Cortex of kidney (tissue), 1 donor: ENCODE results near the gene CEP164.
"Not testable (repeated sequence)": the region's sequence is repeated elsewhere in the genome, so short reads cannot be mapped to it uniquely, and the experiment has no call there.

Source experiments
- DNase-seq: peaks from one replicate; lab custom pipeline; 2025; lab: John Stamatoyannopoulos, UW

CEP164 gene

DNA sequence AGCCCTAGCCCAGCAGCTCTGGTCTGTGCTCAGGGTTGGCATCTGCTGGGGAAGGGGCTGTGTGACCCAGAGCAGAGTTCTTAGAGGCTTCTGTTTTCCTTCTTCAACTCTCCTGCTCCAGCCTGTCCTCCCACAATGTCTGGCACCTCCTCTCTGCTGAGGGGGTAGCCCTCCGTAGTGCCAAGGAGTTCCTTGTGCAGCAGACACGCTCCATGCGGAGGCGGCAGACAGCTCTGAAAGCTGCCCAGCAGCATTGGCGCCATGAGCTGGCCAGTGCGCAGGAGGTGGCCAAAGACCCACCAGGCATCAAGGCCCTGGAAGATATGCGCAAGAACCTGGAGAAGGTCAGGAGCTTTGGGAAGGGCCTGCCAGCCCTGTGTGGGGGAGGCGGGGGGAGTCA is 69.3 kb downstream of the CEP164 start:
- DNase-seq, result no peak

DNA sequence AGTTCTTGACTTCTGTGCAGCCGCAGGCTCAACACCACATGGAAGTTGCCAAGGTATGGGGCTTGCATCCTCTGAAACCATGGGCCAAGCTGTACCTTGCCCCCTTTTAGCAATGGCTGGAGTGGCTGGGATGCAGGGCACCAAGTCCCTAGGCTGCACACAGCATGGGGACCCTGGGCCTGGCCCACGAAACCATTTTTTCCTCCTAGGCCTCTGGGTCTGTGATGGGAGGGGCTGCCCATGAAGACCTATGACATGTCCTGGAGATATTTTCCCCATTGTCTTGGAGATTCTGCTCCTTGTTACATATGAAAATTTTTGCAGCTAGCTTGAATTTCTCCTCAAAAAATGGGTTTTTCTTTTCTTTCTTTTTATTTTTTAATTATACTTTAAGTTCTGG is 71.0 kb downstream of the CEP164 start:
- not testable (repeated sequence) for DNase-seq

DNA sequence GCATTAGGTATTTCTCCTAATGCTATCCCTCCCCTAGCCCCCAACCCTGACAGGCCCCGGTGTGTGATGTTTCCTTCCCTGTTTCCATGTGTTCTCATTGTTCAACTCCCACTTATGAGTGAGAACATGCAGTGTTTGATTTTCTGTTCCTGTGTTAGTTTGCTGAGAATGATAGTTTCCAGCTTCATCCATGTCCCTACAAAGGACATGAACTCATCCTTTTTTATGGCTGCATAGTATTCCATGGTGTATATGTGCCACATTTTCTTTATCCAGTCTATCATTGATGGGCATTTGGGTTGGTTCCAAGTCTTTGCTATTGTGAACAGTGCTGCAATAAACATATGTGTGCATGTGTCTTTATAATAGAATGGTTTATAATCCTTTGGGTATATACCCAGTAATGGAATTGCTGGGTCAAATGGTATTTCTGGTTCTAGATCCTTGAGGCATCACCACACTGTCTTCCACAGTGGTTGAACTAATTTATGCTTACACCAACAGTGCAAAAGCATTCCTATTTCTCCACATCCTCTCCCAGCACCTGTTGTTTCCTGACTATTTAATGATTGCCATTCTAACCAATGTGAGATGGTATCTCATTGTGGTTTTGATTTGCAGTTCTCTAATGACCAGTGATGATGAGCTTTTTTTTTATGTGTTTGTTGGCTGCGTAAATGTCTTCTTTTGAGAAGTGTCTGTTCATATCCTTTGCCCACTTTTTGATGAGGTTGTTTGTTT is 71.6 kb downstream of the CEP164 start:
- not testable (repeated sequence) for DNase-seq

DNA sequence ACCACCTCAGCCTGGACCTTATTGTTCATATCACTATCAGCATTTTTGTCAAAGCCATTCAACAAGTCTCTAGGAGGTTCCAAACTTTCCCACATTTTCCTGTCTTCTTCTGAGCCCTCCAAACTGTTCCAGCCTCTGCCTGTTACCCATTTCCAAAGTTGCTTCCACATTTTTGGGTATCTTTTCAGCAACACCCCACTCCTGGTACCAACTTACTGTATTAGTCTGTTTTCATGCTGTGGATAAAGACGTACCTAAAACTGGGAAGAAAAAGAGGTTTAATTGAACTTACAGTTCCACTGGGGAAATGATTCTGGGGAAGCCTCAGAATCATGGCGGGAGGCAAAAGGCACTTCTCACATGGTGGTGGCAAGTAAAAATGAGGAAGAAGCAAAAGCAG is 78.2 kb downstream of the CEP164 start:
- not testable (repeated sequence) for DNase-seq

DNA sequence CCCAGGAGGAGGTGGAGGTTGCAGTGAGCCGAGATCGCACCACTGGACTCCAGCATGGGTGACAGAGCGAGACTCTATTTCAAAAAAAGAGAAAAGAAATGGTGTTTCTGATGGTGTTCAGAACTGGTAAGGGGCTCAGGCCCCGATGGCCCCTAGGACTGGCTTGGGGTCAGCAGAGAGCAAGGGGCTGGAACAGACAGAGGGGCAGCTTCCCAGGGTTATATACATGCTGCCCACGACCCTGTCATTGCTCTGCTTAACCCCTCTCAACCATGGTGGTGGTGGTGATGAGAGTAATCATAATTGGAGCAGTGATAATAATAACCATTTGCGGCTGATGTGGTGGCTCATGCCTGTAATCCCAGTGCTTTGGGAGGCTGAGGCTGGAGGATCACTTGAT is 79.4 kb downstream of the CEP164 start:
- no peak for DNase-seq

DNA sequence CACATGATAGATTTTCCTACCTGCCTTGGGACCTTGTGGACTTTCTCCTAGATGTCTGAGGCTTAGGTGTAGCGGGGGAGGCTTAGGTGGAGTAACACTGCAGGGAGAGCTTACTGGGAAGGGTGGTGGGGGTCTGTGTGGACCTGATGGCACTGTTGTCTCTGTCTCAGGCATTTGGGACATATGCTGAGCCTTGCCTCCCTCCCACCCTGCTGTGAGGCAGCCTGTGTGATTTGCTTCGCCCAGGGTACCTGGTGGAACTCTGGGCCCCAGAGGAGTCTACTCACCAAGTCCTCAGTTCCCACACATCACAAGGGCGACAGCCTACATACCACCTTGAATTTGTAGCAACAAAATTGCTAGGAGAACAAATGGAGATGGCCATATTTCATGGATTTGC is 80.7 kb downstream of the CEP164 start:
- no peak for DNase-seq

DNA sequence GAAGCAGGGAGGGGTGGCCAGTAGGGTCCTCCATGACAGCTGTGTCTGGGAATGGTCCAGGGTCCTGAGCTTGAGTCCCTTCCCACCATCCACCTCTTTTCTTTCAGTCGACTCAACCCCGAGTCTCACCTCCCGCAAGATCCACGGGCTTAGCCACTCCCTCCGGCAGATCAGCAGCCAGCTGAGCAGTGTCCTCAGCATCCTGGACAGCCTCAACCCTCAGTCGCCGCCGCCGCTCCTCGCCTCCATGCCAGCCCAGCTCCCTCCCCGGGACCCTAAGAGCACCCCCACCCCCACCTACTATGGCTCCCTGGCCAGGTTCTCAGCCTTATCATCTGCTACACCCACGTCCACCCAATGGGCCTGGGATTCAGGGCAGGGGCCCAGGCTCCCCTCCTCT is 81.9 kb downstream of the CEP164 start:
- no peak for DNase-seq

DNA sequence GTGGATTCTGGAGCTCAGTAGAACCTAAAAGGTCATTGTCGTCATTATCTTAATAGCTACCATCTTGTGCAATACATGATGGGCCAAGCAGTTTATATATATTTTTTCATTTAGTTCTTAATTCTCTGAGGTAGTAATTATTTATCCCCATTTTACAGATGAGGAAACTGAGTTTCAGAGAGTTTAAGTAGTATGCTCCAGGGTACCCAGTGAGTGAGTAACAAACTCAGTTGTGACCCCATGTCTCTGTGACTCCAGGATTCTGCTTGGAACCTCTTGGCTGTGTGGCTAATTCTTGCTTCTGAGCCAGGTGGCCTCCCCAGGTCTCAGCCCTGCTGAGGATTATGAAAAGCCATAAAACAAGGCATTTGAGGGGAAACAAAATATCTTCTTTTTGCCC is 82.6 kb downstream of the CEP164 start:
- DNase-seq, result no peak

DNA sequence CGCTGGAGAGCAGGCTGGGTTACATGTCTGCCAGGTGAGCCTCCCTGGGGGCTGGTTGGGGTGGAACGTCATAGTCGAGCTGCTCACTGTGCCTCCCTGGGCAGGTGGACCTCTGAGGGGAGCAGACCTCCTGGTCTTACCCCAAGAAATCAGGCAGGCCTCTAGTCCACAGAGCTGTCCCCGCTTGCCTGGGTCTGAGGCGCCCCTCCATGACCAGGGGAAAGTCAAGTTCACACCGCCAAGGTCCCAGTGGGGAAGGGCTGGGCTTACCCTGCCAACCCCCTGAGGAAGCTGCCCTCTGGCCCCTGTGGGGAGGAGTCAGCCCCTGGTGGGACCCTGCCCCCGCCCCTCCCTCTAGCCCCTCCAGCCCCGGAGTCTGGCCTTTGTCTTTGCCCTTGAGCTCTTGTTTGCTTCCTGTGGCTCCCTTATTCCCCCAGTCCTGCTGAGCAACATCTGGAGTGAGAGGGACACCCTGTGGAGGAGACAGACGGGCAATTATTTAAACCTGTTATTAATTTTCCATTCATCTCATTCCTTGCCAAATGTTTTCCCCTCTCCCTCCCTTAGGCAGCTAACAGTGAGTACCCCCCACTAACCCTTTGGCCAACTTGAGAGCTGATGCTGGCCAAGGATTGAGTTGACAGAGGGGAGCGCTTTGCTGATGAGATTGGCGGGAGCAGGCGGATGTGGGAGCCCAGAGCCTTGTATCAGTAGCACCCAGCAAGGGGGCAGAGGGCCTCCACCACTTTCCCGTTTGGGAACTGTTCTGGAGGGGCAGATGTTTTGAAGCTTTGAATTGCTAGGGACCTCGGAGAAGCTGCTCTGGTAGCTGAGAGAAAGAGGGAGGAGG is 83.4 kb downstream of the CEP164 start:
- no peak for DNase-seq

DNA sequence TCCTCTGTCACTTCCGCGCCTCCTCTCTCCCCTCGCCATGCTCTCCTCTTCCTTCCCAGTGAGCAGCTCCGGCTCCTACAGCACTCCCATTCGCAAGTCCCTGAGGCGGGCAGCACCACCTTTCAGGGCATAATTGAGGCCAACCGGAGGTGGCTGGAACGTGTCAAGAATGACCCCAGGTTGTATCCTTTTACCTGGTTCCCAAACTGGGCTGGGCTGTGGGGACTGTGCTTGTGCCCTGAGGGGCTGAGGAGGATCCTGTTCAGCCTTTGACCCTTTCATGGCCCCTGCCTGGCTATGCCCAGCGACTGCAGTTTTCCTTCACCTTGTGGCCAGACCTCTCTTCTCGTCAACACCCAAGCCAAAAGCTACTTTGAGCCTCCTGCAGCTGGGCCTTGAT is 84.1 kb downstream of the CEP164 start:
- DNase-seq, result no peak

DNA sequence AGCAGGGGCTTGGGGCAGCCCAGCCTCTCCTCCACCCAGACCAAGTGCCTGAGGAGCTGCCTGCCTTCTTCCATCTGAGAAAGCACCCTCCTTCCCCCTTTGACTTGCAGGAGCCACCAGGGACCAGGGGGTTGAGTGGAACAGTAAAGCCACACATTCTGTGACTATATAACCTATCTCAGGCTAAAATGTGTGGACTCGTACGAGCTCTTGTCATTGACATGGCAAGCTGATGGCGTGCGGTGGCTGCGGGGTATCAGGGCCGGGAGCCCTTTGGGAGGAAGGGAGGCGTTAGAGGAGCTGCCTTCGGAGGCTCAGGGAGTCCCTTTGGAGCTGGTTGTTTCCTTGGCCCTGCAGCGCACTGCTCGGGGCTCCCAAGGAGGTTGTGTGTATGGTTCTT is 84.5 kb downstream of the CEP164 start:
- no peak for DNase-seq

DNA sequence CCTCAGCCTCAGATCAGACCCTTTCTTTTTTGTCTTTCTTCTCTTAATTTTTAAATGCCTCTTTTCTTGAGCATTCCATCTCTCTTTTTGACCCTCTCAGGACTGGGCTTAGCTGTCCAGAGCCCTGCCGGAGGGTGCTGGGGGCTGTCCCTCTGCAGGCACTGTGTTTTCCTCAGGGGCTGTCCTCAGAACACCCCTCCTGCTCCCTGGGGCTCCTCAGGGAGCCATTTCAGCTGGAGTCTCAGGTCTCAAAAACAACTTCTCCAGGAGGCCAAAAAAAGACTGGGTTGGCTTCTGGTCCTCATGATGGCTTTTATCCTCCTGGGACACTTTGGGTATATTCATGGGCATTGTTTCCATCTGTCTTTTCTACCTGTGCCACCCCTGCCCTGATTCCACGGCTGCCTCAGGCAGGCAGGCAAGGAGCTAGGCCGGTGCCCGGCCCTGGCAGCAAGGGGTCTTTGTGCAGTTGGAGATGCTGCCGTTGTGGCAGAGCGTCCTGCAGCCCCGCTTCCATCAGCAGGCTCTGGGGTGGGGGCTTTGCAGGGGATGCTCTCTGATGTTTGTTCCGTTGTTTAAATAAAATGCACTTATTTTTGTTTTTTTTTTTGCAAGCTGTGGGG is 85.1 kb downstream of the CEP164 start:
- no peak for DNase-seq

DNA sequence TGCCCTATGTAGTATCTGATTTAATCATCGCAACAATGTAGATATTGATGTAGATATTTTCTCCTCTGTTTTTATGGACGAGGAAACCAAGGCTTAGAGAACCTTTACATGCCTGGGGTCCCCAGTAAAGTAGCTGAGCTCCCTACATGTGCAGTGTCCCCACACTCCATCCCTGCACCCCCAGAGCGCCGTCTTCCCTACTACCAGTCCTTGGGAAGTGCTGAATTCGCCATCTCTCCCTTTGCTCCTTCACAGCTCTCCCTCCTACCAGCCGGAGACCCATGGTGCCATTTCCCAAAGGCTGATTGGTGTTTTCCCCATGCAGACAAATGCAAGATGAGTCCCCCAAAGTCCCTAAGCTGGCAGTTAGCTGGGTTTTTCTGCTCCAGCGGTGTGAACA is 86.0 kb downstream of the CEP164 start:
- no peak for DNase-seq

DNA sequence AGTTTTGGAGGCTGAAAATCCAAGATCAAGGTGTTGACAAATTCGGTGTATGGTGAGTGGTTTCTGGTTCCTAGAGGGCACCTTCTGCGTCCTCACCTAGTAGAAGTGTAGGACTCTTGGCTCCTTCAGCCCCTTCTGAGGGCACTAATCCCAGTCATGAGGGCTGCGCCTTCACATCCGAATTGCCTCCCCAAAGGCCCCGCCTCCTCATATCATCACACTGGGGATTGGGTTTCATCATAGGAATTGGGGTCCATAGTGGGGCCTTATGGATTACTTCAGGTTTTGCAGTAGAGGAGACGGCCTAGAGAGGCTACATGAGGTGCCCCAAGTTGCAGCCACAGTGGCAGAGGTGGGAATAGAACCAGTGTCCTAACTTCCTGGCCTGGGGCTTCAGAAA is 87.1 kb downstream of the CEP164 start:
- DNase-seq, result no peak

DNA sequence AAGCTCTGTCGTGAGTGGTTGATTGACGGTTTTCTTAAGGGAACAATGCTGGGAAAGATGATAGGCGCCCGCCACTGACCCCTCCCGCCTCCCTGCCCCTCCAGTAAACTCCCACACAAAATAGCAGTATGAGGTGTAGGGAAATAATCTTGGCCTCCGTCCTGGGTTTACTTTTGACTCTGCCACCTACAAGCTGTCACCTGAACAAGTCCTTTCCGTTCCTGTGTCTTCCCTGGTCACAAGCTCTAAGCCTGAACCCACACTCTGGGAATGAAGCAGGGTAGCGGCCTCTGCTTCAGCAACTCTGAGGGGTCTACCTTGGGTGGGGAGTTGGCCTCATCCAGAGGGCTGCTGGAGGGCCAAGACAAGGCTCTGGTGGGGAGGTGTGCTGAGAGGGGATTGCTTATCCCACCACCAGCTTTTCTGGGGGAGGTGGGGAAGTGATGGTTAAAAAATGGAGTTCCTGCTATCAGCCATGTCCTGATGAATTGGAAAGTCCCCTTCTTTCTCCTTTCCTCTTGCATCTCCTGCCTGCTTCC is 87.8 kb downstream of the CEP164 start:
- DNase-seq, result no peak

DNA sequence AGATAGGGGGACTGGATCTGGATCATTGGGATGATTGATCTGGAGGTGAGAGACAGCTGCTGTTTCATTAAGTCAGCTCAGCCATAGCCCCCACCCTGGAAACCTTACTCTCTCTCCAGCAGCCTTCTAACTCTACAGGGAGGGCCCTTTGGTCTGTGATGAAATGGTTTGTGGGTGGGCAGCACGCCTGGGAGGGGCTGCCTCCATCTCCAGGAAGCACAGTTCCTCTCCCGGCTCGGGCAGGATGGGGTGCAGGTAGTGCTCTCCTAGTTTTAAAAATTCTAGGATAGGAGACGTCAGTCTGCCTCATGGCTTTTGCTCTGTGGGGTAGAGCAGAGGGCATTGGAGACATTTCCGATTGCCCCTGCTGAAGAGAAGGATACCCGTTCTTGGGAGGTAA is 89.7 kb downstream of the CEP164 start:
- no peak for DNase-seq

DNA sequence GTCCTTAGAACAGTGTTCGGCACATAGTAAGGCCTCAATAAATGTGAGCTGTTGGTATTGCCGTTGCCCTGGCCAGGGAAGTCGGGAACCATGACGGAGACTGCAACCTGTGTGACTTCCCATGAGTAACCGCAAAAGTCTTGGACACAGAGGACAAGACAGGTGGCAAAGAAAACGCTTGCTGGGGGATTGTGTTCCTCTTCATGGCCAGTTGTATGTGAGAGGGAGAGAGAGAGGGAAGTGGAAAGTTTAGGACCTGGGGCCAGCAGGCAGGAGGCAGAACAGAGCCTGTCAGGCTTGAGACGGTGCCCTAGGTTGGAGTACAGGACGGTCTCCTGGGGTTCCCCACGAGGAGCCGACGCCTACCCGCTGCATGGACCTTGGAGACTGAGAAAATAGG is 90.2 kb downstream of the CEP164 start:
- no peak for DNase-seq

DNA sequence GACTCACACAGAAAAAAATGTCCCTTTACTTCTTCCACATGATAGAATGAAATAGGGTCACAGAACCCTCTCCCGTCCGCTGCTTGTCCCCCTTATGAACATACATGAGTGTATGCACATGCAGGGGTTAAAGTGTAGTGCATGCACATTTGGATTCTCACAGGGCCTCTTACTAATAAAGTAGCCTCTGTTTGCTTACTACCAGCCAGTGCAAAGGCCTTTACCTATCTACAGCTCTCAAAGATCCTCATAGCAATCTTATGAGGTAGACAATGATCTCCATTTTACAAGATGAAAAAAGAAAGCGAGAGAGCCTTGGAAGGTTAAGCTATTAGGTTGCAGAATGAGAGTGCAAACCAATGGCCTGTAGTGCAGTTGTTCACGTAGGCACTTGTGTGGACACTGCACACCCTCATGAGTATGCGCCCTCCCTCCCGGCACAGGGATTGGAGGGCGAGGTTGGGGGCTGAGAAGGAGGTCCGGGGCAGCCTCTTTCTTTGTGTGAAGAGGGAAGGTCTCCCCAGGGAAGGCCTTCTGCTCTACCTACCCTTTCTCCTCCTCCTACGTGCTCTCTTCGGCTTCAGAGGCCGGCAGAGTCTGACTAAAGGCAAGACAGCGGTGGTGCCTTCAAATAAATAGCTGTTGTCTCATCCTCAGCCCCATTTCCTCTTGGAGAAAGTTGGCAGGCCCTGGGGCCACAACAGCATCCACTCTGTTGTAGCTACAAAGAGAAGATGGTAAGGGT is 91.3 kb downstream of the CEP164 start:
- DNase-seq, result no peak

DNA sequence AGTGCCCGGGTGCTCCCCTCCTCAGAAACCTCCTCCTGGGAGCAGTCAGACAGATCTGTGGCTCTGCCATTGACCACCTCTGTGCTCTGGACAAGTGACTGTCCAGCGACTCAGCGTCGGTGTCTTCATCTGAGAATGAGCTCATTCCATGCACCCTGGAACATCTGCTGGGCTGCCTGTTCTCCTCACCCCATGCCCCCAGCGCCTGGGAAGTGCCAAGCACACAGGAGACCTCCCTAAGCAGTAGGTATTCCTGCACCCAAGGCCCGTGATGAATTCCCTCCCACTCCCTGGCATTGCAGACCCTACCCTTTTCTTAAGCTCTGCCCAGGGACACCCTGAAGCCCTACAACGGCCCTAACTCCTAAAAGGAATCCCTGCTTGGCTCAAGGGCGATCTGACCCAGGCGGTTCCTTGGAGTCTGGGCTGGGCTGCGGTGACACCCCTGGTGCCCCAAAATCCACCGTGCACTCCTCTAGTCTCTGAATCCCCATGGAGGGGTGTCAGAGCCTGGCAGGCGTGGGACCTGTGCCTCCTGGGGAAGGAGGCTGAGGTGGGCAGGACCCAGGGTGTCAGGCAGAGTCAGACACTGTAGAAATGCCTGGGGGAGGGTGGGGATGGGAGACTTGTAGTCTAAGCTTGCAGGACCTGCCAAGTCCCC is 92.0 kb downstream of the CEP164 start:
- DNase-seq, result no peak

DNA sequence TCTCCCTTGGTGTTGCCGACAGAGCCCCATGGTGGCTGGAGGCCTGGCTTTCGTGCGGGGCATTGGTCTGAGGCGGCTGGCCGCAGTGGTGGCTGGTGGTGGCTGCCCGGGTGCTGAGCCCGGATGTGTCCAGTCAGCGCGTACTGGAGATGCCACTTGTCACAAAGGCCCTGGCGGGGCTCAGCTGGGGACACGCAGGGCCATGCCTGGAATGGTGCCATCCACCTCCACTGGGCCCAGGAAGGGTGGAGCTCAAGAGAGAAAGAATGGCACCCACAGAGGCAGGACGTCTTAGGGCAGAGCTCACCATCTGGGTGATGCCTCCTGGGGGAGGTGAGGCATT is 92.5 kb downstream of the CEP164 start:
- DNase-seq, result no peak

DNA sequence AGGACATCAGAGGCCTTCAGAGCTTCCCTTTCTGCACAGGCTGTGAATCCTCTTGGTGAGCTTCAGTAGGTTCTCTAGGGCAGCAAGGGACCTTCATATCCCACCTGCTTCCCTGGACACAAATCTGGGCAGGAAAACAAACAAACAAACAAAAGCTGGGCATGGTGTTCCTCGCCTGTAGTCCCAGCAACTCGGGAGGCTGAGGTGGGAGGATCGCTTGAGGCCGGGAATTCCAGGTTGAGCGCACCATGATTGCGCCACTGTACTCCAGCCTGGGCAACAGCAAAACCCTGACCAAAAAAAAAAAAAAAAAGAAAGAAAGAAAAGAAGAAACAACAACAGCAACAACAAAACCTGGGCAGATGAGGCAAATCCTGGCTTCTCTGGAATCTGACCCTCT is 92.9 kb downstream of the CEP164 start:
- DNase-seq, result no peak

DNA sequence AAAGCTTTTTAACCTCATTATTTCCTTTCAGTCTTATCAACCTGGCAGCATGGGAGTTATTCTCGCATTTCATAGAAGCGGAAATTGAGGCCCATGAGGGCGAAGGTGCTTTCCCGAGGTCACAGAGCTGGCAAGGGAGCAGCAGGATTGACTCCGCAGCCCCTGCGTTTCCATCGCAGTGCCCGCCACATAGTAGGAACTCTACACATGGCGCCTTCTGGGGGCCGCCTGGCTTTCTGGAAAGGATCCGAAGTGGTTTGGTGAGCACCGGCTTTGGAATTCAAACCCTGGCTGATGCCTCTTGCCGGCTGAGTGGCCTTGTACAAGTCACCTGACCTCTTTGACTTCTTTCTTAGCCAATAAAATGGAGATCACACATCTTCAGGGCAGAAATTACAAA is 93.4 kb downstream of the CEP164 start:
- no peak for DNase-seq
